Breast epithelium (tissue), 3 donors: ENCODE results near the gene AGRN.

ENCODE experiments used
- CTCF ChIP-seq, 3 donors: fragments of 450-650 bp; IDR thresholded peaks; one replicate each; pipeline ENCODE4 v1.5.1; 2016 to 2017; ENCODE audit warnings: antibody characterized with exemption in 3 of 3, mild to moderate bottlenecking in 3 of 3, moderate library complexity in 3 of 3
- POLR2A ChIP-seq: fragments of 450-650 bp; IDR thresholded peaks from one replicate; pipeline ENCODE4 v1.6.1; 2016; ENCODE audit warnings: antibody characterized with exemption, mild to moderate bottlenecking, moderate library complexity

GRCh38 chr1:1072849-1073742, 53.2 kb downstream of the AGRN start:
- no peak for TF ChIP-seq POLR2A
- TF ChIP-seq CTCF (IDR thresholded peaks at IDR 0.05), result no peak
